HG02852 (cell line): ENCODE results near the gene GHRHR.

Experiments
- ATAC-seq: cut with Tn5 transposase; IDR thresholded peaks from one replicate; pipeline ENCODE4 v1.9.1; 2021; ENCODE audit warnings: mild to moderate bottlenecking, moderate library complexity; ENCODE audit not compliant: unreplicated experiment

The GHRHR gene

DNA sequence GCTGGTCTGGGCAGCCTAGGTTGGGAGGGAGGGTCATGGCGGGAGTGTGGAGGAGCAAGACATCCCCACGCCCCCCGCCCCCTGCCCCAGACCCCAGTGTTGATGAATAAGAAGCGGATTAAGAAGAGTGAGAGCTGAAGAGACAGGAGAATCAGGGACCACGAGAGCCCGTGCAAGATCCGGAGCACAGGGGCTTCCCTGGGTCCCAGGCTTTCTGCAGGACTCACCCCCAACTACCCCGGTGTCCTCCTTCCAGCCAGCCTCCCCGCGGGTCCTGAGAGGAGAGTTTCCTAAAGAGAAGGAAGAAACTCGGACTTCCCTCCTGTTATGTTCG lies 20.1 kb downstream of the GHRHR start:
- ATAC-seq: peak; percentile 13

DNA sequence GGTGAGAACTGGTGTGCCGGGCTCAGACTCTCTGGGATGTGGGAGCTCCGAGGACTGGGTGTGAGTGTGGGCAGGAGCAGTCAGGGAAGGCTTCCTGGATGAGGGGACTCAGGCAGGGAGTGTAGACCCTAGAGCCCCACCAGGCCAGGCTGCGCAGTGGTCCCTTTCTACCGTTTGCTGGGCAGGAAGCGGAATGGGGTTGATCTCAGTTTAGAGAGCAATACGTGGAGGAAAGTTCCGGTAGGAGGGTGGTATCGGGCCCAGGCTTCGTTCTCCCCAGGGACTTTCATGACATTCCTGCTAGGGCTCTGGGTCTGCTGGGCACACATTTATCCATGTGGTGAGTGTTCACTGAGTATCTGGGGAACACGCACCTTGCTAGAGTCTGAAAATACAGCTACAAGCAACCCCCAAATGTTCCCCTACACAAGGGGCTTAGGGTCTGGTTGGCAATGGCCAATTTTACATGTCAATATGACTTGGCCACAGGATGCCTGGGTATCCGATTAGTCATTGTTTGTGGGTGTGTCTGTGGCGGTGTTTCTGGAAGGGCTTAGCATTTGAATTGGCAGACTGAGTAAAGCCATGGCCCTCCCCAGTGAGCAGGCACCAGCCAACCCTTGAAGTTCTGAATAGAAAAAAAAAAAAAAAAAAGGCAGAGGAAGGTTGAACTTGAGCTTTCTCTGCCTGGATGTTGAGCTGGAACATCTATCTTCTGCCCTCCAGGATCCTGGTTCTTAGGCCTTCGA lies 20.8 kb downstream of the GHRHR start:
- no peak for ATAC-seq

DNA sequence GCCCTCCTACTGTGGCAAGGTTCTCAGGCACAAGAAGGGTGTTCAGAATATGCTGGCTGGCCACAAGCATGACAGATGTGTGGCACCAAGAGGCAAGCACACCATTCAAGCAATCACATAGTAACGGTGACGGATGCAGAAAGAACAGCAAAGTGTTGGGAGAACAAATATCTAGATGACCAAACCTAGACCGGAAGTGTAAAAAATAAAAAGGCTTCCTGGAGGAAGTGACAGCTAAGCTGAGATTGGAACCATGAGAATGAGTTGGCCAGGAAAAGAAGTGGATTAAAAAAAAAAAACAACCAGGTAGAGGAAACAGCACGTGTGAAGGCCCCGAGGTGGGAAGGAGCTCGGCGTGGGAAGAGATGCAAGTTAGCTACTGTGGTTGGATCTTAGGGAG lies 22.0 kb downstream of the GHRHR start:
- ATAC-seq: no peak

DNA sequence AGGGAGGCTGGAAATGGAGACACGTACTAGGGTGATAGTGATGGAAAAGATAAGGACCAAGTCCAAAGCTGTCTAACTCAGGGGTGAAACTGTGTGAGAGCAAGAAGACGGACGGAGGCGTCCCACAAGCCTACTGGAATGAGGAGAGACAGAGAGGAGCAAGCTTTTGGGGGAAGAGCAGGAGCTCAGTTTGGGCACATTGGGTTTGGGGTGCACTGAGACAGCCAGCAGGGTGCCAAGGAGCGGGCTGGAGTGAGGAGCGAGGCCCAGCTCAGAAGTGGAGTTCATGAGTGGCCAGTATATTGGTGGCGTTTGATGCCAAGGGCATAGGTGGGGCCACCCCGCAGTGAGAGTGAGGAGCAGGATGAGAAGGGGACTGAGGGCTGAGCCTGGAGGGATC lies 22.6 kb downstream of the GHRHR start:
- no peak for ATAC-seq

DNA sequence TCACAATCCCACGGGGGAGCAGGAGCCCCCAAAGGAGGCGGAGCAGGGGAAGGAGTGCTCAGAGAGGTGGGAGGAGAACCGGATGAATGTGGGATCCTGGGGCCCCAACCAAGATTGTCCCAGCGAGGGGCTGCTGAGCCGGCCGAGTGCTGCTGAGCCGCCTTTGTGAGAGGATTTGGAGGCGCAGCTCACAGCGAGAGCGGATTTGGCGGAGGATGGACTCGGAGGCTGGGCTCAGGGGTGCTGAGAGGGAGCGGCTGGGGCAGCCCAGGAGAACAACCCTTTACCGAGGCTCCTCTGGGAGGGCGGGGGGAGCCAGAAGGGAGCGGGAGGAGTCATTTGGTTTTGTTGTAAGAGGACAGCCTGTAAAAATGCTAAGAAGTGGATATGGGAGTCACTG lies 23.0 kb downstream of the GHRHR start:
- no peak for ATAC-seq

DNA sequence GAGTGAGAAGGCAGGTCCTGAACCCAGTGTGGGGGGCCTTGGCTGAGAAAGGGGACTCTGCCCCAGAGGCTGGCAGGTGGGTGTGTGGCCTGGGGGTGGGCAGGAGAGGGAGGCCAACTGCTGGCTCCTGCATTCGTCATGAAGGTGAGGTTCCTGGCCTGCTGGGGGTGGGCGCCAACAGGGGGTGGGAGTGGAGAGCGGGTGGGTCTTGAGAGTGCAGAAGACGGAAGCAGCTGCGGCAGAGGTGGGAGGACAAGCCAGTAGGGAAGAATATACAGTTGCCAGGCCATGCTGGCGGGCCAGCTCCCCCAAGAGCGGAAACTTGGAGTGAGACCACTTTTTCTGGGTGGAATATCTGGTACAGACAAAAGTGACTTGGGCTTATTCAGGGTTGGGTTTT lies 23.4 kb downstream of the GHRHR start:
- ATAC-seq: no peak

DNA sequence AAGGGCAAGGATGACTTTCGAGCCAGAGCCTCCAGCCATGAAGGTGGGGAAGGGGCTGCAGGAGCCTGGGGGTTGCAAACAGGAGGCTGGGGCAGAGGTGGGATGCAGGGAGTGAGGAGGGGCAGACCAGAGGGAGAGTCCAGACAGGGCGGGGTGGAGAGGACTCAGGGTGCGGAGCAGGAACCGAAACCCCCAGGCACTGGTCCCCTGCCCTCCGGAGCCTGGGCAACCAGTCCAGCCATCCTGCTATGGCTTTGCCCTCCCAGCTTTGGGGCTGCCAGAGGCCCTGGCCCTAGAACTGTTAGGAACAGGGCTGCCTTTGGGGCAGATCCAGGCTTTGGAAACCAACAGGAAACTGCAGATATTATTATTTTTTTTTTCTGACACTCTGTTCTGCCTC lies 24.2 kb downstream of the GHRHR start:
- no peak for ATAC-seq

DNA sequence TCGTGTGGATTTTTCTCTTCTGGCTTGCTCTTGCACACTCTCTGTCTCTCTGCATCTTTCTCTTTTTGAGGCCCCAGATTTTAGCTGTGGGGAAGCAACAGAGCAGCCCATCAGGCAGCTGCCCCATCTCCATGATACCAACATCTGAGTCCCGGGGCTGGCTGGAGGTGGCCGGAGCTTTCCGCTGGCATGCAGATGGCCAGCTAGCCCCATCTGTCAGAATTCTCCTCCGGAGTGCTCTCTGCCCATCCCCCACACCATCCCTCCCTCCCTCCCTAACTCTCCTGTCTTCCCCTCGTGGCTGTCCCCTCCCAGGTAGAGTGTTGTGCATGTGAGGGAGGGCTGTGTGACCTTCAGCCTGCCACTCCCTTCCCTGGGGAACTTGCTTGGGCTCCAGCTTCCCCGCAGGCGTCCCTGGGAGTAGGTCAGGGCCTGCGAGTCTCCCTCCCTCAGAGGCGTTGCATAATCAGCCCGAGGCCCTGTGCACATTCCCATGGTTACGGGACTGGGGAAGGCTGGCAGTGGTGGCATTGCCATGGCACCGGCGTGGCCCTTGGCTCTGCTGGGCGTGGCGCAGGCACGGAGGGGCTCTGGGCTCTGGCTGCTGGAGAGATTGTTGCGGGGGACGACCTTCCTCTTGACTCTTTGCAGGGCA lies 24.7 kb downstream of the GHRHR start:
- no peak for ATAC-seq

DNA sequence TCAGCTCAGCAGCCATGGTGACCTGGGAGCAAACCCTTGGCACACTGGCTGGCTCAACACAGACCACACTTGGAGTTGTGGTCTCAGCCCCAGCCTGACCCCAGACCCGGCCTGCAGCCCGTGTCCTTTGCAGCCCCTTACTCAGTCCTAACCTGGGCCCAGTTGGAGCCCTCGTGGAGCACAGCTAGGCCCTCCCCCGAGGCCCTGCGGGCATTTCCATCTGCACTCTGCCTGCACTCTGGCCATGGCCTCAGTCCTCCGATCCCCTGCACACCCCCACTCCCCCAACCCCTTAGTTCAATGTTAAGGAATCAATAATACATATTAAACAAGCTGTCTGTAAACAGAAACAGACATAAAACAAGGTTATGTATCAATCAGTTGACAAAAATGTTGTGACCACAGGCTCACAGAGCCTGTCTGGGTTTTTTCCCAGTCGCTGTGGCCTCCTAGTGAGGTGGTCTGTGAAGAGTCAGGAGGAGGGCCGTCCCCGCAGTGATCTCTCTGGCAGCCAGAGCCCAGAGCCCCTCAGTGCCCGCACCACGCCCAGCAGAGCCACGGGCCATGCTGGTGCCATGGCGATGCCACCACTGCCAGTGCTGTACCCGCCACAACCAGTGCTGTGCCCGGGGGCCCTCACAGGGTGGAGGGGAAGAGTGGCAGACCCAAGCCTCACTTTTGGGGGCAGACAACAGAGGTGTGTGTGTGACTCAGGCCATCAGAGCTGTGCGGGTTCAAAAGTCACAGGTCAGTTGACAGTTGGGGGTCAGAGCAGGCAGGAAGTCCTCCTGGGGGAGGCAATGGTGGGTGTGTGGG lies 25.5 kb downstream of the GHRHR start:
- no peak for ATAC-seq

DNA sequence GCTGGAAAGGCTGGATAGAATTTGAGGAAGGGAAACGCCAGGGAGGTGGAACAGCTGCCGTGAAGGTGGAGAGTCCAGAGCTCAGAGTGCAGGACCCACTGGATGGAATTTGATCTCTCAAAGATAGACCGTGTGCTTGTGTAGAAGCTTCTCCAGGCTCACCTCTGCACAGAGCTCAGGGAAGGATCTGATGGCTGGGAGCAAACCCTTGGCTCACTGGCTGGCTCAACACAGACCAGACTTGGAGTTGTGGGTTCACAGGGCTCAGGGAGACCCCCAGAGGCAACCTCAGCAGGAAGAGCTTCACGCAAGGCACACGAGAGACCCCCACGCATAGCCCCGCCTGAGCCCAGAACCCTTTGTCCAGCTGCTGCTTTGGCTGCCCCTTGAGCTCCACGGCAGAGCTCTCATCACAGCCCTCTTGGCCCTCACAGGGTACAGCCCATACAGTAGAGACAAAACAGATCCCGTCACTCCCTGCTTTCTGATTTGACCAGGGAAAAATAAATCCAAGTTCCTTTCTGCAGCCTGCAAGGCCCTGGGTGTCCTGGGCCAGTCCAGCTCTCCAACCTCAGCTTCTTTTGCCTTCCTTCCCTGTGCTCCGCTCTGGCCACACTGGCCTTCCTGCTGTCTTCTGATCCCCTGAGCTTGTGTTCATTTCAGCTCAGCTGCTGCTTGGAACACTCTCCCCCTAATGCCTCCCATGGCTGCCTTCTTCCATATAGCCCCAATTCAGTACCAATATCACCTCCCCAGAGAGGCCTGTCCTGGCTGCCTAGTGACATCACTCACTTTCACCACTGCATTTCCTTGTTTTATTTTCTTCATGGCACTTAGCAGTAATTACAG lies 26.3 kb downstream of the GHRHR start:
- ATAC-seq: no peak

DNA sequence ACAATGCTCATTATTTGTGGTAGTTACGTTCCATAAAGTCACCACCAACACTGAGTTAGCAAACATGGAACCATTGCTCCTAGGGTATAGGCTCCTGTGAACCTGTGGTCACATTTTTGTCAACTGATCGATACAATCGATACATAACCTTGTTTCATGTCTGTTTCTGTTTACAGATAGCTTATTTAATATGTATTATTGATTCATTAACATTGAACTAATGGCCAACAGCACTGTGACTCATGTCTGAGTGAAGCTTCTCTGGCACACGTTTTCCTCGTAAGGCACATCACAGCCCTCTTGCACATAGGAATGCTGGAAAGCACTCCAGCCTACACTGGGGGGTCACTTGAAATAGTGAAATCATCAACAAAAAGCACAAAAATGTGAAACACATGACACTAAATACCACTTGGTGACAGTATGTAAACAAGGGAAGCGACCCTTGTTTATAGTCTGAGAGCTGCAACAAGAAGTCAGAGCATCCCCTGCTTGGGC lies 27.0 kb downstream of the GHRHR start:
- no peak for ATAC-seq

DNA sequence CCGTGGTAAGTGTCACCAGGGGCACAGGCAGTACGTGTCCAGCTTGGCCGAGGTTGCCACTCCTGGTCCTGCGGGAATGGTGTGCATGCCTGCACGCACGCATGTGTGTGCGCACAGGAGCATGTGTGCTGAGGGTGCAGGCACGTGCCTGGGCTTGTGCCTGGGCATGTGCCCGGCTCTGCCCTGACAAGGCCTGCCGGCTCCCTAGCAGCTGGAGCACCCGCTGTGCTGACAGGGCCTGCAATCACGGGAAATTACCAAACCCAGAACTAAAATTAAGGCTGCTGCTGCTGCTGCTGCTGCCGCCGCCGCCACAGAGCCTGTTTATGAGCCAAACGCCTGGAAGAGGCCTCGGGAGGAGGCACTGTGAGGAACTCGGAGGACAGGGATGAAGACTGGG lies 28.7 kb downstream of the GHRHR start:
- no peak for ATAC-seq

DNA sequence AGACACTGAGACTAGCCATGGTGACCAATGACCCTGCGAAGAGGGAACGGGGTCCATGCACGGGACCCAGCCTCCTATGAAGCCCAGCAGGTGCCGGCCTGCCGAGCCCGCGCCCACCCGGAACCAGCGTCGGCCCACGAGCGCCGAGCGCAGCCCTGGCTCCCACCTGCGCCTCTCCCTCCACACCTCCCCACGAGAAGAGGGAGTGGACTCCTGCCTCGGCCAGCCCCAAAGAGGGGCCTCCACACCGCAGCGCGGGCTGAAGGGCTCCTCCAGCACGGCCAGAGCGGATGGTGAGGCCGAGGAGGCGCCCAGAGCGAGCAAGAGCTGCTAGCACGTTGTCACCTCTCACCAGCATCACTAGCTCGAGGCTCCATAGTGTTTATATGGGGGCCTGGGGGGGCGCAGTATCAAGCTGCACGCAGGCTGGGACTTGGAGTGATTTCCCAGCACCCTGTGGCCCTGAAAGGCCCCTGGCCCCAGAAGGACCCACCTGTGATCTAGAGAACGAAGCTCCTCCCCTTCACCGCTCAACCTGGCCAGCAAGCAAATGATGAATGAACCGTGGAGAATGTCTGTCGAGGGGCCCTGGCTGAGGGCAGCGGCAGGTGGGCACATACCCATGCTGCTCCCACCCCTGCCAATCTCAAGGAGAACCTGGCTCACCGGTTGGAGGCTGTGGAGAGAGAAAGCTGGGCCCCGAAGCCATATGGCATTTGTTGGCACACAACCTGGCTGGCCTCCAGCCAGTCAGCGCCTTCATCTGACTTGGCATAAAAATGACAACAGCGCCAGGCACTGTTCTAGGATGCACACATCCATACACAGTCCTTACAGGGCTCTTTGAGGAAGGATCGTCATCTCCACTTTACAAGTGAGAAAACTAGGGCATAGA lies 30.7 kb downstream of the GHRHR start:
- no peak for ATAC-seq

DNA sequence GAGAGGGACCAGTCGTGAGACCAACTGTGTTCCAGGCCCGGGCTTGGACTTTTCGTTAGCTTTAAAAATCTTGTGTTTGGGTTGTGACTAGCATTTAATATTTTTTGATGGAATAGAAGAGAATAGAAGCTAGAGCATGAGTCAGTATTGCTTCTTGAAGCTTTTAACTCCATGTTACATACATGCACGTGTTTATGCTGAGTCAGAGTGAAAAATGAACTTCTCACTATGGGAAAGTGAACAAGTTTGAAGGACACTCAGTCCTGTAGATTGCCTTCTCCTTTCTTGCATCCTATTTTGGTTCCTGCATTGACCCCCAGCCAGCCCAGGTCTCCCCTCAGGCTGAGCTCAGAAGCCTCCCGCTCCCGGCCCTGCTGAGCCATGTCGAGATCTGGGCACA lies 31.8 kb downstream of the GHRHR start:
- ATAC-seq: no peak

DNA sequence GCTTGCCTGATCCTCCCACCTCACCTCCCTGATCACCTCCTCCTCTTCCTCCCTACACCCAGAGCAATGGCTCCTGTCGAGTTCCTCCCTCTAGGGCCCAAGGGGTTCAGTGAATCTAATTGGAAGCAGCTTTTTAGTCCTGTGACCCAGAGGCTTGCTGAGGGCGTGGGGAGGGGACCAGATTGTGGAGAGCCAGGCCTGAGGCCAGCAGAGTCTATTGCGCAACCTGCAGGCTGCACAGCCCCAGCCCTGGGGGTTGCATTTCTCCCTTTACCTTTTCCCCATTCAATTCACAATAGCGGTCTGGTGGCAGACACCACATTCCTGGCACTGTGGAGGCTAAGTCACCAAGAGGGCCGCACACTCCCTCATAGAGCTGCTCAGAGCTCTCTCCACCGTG lies 32.5 kb downstream of the GHRHR start:
- ATAC-seq: no peak

DNA sequence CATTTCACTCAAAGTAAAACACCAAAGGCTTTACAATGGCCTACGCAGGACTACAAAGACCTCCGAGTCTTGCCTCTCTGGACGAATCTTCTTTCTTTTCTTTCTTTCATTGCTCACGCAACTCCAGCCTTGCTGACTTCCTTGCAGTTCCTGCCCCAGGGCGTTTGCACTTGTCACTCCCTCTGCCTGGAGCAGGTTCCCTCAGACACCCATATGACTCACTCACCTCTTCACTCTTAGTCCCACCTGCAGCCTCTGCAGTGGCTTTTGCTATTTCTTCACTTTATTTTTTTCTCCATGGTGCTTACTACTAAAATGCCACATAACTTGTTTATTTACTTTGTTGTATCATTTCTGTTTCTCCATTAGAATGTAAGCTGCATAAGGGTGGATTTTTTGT lies 33.1 kb downstream of the GHRHR start:
- ATAC-seq: no peak

DNA sequence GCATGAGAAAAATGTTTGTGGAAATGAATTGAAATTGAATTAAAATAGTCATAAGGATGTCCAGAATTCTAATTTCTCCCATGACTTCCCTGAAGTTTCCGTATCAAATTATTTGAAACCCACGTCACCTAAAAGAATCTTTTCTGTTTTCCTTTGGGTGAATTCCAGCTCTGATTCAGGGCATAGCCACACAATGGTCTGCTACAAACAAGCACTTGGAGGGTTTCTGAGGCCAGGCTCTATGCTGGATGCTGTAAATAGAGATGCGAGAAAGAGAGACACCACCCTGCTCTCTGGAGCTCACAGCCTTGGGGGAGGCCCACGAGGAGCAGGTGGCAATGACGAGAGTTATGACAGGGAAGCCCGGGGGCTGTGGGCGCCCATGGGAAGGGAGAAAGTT lies 33.6 kb downstream of the GHRHR start:
- no peak for ATAC-seq

DNA sequence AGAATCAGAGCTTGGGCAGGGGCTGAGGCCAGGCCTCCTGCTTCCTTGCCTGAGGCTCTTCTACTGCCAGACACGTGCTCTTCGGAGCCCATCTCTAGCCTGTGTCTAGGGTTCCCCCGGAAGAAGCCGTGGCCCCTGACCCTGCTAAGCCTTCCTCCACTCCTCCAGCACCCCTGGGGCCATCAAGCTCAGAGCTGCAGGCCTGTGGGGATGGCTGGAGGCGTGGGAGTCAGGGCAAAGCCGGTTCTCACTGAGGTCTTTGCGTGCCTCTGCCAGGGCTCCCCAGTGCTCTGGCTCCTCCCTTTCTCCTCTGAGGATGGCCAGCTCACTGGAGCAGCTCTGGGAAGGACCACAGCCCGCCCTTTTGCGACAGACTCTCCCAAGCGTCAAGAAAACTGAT lies 34.4 kb downstream of the GHRHR start:
- no peak for ATAC-seq

DNA sequence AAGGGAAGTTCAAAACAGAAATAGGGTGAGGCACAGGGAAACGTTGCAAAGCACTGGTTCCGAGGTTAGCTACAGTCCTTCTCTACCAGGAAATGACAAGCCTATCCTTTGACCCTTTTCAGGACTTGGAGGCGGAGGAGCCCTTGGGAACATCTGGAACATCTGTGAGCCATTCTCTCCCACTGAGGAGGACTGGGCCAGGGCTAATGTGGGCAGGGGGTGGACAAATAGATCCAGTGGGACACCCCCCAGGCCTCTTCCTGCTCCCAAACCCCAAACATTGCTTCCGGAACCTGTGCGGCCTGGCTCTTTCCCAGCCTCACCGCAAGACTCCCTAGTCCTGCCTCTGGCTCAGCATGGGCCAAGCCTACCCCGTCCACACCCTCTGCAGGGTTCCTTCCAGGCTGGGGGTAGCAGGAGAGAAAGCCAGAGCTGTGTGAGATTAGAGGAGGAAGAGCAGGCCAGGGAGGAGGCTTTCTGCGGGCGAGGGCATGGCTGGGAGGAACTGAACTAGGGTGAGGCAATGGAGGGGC lies 36.5 kb downstream of the GHRHR start:
- no peak for ATAC-seq

DNA sequence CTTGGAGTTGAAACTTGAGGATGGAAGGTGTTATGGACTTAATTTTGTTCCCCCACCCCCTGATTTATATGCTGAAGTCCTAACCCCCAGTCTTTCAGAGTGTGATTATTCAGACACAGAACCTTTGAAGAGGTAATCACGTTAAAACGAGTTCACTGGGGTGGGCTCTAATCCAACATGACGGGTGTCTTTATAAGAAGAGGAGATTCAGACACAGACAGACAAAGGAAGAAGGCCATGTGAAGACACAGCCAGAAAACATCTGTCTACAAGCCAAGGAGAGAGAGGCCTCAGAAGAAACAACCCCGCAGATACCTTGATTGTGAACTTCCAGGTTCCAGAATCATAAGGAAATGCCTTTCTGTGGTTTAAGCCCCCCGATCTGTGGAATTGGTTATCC lies 37.0 kb downstream of the GHRHR start:
- ATAC-seq: no peak
